T47D (cell line): ENCODE measurements around the gene SLC5A8.

Source experiments
- DNase-seq, 2 experiments: peaks; one replicate each; pipeline versions ENCODE4 v3.0.0 to v3.0.0-alpha.2; 2011 to 2012; ENCODE audit warnings: low read depth in 1 of 2, low spot score in 1 of 2
- JUND ChIP-seq: IDR thresholded peaks from 2 replicates; pipeline ENCODE4 v1.6.1; 2012; ENCODE audit warnings: low read depth
- in situ Hi-C: cut with HindIII; loops from 2 replicates; pipeline ENCODE4 v1.10.0; 2016; ENCODE audit warnings: low sequenced_read_pairs, low pct_unique_long_range_greater_than_20kb

The SLC5A8 gene

DNA sequence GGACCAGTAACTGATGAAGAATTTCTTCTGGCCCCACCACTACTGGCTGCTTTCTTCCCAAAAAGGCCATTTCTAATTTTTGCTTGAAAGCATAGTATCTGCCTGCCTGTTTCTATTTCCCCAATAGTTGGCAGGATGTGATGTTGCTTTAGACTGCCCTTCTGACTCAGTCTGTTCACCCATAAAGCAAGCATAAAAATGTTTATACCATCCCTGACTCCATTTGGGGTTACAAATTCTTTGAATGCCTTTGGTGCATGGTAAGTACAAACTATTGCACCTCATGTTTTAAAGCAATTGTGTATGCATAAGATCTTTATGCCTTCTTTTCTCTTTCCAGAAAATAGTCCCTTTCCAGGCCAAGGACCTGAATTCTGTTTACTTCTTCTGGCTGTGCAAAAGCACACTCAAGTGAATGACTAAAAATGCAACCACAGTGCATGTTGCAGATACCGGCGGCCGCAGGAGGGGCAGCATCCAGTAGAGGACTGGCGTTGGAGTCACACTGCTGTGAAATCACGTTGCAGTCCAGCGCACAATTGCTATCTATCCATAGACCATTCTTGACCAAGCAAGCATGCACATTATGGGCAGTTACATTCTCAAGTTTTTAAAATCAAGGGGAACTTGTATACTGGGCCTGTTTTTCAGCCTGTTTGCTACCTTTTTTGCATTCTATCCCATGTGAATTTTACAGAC is 82.4 kb downstream of the SLC5A8 start:
- no peak for DNase-seq
- in situ Hi-C loops: no loop called here
- TF ChIP-seq JUND: no peak

DNA sequence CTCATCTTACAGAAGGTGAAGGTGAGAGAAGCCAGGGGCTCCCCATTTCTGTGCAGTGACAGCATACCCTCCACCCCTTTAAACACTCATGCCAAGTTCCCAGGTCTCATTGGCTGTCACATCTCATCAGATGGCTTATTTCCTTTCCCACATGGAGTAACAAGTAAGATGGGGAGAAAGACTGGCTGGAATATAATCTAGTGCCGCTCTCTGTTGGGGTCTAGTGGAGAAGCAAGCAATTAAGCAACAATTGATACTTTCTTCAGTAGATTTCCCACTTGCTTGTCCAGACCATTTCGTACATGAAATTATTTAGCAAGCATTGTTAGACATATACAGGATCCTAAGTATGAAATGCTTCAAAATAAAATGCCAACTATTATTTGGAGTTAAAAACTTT is 92.2 kb downstream of the SLC5A8 start:
- TF ChIP-seq JUND: no peak
- in situ Hi-C loops: no loop called here
- no peak for DNase-seq

GRCh38 chr12:101116911-101117310 is 93.1 kb downstream of the SLC5A8 start:
- TF ChIP-seq JUND: no peak
- DNase-seq: no peak
- in situ Hi-C loops: no loop called here

DNA sequence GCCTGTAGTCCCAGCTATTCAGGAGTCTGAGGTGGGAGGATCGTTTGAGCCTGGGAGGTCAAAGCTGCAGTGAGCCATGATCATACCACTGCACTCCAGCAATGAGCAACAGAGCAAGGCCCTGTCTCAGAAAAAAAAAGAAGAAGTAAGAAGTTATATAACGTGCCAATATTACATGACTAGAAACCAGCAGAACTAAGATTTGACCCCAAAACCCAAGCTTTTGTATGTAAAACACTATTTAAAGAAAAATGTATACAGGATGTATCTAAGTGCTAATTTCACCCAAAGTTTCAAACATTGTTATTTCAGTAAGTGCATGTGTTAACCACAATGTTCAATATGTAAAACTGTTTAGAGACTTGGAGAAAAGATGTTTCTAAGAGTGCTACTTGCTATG is 94.7 kb downstream of the SLC5A8 start:
- DNase-seq: no peak
- in situ Hi-C loops: no loop called here
- TF ChIP-seq JUND: no peak

GRCh38 chr12:101111441-101111840 is 98.6 kb downstream of the SLC5A8 start:
- no peak for DNase-seq
- in situ Hi-C loops: no loop called here
- no peak for TF ChIP-seq JUND

- in situ Hi-C loops: no loop called here
- TF ChIP-seq JUND: no peak
Observed at GRCh38 chr12:101110866-101111265, 99.2 kb downstream of the SLC5A8 start.

DNA sequence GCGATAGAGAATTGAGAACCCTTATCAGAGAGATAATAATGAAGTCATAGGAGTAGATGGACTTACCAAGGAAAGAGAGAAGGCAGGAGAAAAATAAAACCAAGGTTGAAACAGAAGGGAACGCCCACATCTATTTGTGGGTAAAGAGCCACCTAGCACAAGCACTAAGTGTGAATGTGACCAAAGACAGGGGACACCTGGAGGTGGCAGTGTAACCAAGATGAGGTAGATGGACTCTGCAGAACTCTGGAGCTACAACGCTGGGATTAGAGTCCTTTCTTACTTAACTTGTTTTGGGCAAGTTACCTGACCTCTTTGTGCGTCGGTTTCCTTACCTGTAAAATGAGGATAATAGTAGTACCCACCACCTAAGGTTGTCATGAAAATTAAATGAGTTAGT is 101.9 kb downstream of the SLC5A8 start:
- DNase-seq: peak in 1 of 2 experiments; percentile 50
- TF ChIP-seq JUND: no peak
- in situ Hi-C loops: no loop called here

More at GRCh38 chr12:101110866-101111265, 99.2 kb downstream of the SLC5A8 start:
- DNase-seq: no peak

- in situ Hi-C loops: no loop called here
Observed at GRCh38 chr12:101107032-101107763, 102.8 kb downstream of the SLC5A8 start.

More at GRCh38 chr12:101107032-101107763, 102.8 kb downstream of the SLC5A8 start:
- no peak for TF ChIP-seq JUND
- no peak for DNase-seq
